IMR-90 (cell line): ENCODE measurements around the gene KRTAP5-6.

Experiments used
- BHLHE40 ChIP-seq: fragments of 150-350 bp; IDR thresholded peaks from 2 replicates; pipeline ENCODE4 v1.6.1; 2016; ENCODE audit warnings: mild to moderate bottlenecking, low read depth, low read length
- MAFK ChIP-seq: IDR thresholded peaks from 2 replicates; pipeline ENCODE4 v1.6.1; 2012; ENCODE audit warnings: low read depth, low read length, improper control_type of control experiment
- MAZ ChIP-seq: IDR thresholded peaks from 2 replicates; pipeline ENCODE4 v1.6.1; 2012; ENCODE audit warnings: low read depth, mild to moderate bottlenecking, low read length, improper control_type of control experiment, moderate library complexity, borderline replicate concordance
- POLR2A ChIP-seq: IDR thresholded peaks from 2 replicates; pipeline ENCODE4 v1.6.1; 2012; ENCODE audit warnings: mild to moderate bottlenecking, low read depth, low read length
- RAD21 ChIP-seq: IDR thresholded peaks from 2 replicates; pipeline ENCODE4 v1.6.1; 2012; ENCODE audit warnings: low read length, improper control_type of control experiment
- RFX5 ChIP-seq: IDR thresholded peaks from 2 replicates; pipeline ENCODE4 v1.8.0; 2012; ENCODE audit warnings: low read depth, mild to moderate bottlenecking, low read length, moderate library complexity
- SMC3 ChIP-seq: fragments of 150-350 bp; IDR thresholded peaks from 2 replicates; pipeline ENCODE4 v1.6.1; 2016; ENCODE audit warnings: low read depth, mild to moderate bottlenecking, antibody characterized with exemption, low read length, moderate library complexity
- TF ChIP-seq, protein P1 (sequence below): conservative IDR thresholded peaks from 2 replicates; pipeline ENCODE4 v1.5.1; 2012; ENCODE audit warnings: mild to moderate bottlenecking, low read depth, low read length, improper control_type of control experiment
- TF ChIP-seq, protein P2 (sequence below): fragments of 150-350 bp; IDR thresholded peaks from 2 replicates; pipeline ENCODE4 v1.6.1; 2017; ENCODE audit warnings: mild to moderate bottlenecking, antibody characterized with exemption, low read length, low read depth
- TF ChIP-seq, protein P3 (sequence below): fragments of 150-350 bp; IDR thresholded peaks from 2 replicates; pipeline ENCODE4 v1.6.1; 2016; ENCODE audit warnings: low read depth, mild to moderate bottlenecking, low read length, moderate library complexity, borderline replicate concordance

DNA sequence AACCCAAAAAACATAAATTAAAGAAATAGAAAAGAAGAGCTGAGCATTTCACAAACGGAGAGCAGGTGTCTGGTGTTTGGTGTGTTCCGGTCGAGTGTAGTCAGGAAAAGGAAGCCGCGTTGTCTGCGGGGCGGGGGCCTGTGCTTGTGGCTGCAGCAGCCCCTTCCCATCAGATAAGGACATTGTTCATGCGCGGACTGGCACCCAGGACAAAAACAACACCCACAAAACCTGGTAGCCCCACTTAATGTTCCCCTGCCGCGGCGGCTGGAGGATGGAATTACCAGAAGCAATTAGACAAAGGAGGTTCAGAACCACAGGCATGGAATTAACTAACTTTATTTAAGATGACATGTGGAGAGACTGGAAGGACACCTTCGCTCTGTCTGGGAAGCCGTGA lies 37.5 kb upstream of the KRTAP5-6 start:
- TF ChIP-seq POLR2A (no peak), RAD21 (no peak), MAZ (no peak), RFX5 (no peak), SMC3 (no peak), BHLHE40 (no peak), MAFK (no peak)
- TF ChIP-seq, protein P1, sequence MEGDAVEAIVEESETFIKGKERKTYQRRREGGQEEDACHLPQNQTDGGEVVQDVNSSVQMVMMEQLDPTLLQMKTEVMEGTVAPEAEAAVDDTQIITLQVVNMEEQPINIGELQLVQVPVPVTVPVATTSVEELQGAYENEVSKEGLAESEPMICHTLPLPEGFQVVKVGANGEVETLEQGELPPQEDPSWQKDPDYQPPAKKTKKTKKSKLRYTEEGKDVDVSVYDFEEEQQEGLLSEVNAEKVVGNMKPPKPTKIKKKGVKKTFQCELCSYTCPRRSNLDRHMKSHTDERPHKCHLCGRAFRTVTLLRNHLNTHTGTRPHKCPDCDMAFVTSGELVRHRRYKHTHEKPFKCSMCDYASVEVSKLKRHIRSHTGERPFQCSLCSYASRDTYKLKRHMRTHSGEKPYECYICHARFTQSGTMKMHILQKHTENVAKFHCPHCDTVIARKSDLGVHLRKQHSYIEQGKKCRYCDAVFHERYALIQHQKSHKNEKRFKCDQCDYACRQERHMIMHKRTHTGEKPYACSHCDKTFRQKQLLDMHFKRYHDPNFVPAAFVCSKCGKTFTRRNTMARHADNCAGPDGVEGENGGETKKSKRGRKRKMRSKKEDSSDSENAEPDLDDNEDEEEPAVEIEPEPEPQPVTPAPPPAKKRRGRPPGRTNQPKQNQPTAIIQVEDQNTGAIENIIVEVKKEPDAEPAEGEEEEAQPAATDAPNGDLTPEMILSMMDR: no peak
- TF ChIP-seq, protein P2, sequence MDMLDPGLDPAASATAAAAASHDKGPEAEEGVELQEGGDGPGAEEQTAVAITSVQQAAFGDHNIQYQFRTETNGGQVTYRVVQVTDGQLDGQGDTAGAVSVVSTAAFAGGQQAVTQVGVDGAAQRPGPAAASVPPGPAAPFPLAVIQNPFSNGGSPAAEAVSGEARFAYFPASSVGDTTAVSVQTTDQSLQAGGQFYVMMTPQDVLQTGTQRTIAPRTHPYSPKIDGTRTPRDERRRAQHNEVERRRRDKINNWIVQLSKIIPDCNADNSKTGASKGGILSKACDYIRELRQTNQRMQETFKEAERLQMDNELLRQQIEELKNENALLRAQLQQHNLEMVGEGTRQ: no peak
- TF ChIP-seq, protein P3, sequence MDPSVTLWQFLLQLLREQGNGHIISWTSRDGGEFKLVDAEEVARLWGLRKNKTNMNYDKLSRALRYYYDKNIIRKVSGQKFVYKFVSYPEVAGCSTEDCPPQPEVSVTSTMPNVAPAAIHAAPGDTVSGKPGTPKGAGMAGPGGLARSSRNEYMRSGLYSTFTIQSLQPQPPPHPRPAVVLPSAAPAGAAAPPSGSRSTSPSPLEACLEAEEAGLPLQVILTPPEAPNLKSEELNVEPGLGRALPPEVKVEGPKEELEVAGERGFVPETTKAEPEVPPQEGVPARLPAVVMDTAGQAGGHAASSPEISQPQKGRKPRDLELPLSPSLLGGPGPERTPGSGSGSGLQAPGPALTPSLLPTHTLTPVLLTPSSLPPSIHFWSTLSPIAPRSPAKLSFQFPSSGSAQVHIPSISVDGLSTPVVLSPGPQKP: no peak
